ENCODE measurements around the gene GNPTG. TPM values are rescaled to one million over a fixed set of nuclear protein-coding genes. Genes with fewer than 3 reads are reported as not detected.

The GNPTG gene
- total and polyA plus RNA-seq, 9 of the 15 experiments (the other 6 are each of a cell fraction or from before 2014, with no cell fraction given), result 0.69 to 33.3 (median 13.6) TPM

DNA sequence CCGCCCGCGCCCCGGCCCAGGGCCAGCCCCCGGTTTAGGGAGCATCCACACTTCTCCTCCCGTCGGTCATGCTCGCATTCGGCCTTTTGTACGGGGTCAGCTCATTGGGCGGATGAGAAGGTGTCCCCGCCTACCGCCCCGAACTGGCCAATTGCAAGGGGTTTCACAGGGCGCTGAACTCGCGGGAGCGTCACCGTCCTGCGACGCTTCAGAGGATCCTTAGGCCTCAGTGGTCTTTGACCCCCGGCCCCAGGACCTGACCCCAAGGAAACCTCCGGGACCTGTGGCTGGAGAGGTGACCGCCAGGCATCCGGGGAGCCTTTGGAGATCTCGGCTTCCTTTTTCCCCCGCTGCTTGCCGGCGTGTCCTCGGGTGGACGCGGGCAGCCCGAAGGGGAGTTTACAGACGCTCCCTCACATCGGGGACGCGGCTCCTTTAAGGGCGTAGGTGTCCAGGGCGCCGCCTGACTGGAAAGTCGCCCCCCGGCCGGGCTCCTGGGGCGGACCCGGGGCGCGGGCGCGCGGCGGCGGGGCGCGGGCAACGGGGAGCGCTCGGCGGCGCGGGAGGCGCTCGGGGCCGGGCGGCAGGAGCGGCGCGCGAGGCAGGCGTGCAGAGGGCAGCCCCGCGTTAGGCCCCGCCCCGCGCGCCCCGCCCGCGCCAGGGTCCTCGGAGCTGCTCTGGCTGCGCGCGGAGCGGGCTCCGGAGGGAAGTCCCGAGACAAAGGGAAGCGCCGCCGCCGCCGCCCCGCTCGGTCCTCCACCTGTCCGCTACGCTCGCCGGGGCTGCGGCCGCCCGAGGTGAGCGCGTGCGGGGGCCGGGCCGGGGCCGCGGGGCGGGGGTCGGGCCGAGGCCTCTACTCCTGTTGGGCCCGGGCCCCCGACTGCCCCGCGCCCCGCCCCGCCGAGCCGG lies 42.5 kb upstream of the GNPTG start, which contains the start of gene UBE2I (continued):
- TF ChIP-seq, protein P1, sequence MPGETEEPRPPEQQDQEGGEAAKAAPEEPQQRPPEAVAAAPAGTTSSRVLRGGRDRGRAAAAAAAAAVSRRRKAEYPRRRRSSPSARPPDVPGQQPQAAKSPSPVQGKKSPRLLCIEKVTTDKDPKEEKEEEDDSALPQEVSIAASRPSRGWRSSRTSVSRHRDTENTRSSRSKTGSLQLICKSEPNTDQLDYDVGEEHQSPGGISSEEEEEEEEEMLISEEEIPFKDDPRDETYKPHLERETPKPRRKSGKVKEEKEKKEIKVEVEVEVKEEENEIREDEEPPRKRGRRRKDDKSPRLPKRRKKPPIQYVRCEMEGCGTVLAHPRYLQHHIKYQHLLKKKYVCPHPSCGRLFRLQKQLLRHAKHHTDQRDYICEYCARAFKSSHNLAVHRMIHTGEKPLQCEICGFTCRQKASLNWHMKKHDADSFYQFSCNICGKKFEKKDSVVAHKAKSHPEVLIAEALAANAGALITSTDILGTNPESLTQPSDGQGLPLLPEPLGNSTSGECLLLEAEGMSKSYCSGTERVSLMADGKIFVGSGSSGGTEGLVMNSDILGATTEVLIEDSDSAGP (CRISPR knock-in tag; IDR thresholded peaks at IDR 0.05), result peak; percentile 96
- TF ChIP-seq SMARCA5 (IDR thresholded peaks at IDR 0.05) (no peak), NFATC3 (IDR thresholded peaks at IDR 0.05) (peak; percentile 96), PHB (CRISPR knock-in tag; IDR thresholded peaks at IDR 0.05) (0 out of 2 replicates have a peak, but pooled peaks have one; percentile 44), HCFC1 (IDR thresholded peaks at IDR 0.05; ENCODE audit: low read depth, low read length) (peak; percentile 67), PCBP2 (IDR thresholded peaks at IDR 0.05; ENCODE audit: low read depth, low read length, poor library complexity, severe bottlenecking) (no peak), GATAD2B (IDR thresholded peaks at IDR 0.05; ENCODE audit: borderline replicate concordance) (no peak), GATA2 (CRISPR knock-in tag; IDR thresholded peaks at IDR 0.05) (no peak), FOXK1 (CRISPR knock-in tag; IDR thresholded peaks at IDR 0.05; ENCODE audit: borderline replicate concordance) (0 out of 2 replicates have a peak, but pooled peaks have one; percentile 70), NBN (IDR thresholded peaks at IDR 0.05; ENCODE audit: low read depth) (peak; percentile 90), KLF16 (IDR thresholded peaks at IDR 0.05) (no peak), ZNF263 (CRISPR knock-in tag; IDR thresholded peaks at IDR 0.05; ENCODE audit: borderline replicate concordance) (peak; percentile 34; the same call in 1 of the 2 replicates), RB1 (IDR thresholded peaks at IDR 0.05; ENCODE audit: low read depth) (peak; percentile 77; the same call in 1 of the 2 replicates), EHMT2 (IDR thresholded peaks at IDR 0.05) (peak; percentile 47; the same call in 1 of the 2 replicates), KLF13 (tag; IDR thresholded peaks at IDR 0.05; ENCODE audit: borderline replicate concordance, low read depth) (peak; percentile 75; the same call in 1 of the 2 replicates)
- TF ChIP-seq, protein P2, sequence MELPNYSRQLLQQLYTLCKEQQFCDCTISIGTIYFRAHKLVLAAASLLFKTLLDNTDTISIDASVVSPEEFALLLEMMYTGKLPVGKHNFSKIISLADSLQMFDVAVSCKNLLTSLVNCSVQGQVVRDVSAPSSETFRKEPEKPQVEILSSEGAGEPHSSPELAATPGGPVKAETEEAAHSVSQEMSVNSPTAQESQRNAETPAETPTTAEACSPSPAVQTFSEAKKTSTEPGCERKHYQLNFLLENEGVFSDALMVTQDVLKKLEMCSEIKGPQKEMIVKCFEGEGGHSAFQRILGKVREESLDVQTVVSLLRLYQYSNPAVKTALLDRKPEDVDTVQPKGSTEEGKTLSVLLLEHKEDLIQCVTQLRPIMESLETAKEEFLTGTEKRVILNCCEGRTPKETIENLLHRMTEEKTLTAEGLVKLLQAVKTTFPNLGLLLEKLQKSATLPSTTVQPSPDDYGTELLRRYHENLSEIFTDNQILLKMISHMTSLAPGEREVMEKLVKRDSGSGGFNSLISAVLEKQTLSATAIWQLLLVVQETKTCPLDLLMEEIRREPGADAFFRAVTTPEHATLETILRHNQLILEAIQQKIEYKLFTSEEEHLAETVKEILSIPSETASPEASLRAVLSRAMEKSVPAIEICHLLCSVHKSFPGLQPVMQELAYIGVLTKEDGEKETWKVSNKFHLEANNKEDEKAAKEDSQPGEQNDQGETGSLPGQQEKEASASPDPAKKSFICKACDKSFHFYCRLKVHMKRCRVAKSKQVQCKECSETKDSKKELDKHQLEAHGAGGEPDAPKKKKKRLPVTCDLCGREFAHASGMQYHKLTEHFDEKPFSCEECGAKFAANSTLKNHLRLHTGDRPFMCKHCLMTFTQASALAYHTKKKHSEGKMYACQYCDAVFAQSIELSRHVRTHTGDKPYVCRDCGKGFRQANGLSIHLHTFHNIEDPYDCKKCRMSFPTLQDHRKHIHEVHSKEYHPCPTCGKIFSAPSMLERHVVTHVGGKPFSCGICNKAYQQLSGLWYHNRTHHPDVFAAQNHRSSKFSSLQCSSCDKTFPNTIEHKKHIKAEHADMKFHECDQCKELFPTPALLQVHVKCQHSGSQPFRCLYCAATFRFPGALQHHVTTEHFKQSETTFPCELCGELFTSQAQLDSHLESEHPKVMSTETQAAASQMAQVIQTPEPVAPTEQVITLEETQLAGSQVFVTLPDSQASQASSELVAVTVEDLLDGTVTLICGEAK (IDR thresholded peaks at IDR 0.05), result peak; percentile 74
- TF ChIP-seq, protein P2 (CRISPR knock-in tag; IDR thresholded peaks at IDR 0.05), result no peak
- TF ChIP-seq, protein P3, sequence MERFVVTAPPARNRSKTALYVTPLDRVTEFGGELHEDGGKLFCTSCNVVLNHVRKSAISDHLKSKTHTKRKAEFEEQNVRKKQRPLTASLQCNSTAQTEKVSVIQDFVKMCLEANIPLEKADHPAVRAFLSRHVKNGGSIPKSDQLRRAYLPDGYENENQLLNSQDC (CRISPR knock-in tag; IDR thresholded peaks at IDR 0.05), result 0 out of 2 replicates have a peak, but pooled peaks have one; percentile 35
